HepG2 (cell line): Measurements from ENCODE around the gene COA3. TPM values are rescaled to one million over a fixed set of nuclear protein-coding genes. Genes with fewer than 3 reads are reported as not detected.

ENCODE experiments used
- IKZF4 ChIP-seq: sonication (generic); formaldehyde crosslinking; IDR thresholded peaks from 2 replicates; pipeline ENCODE4 v1.5.1; 2020; ENCODE audit warnings: borderline replicate concordance, mild to moderate bottlenecking, low read depth, missing genetic modification reagents; ENCODE audit errors: not compliant biosample characterization
- PRDM10 ChIP-seq: sonication (generic); formaldehyde crosslinking; IDR thresholded peaks from 2 replicates; pipeline ENCODE4 v1.4.0; 2020; ENCODE audit warnings: low read depth, missing genetic modification reagents
- SKIL ChIP-seq: sonication (generic); formaldehyde crosslinking; IDR thresholded peaks from 2 replicates; pipeline ENCODE4 v1.8.0; 2022; ENCODE audit warnings: missing genetic modification reagents, mild to moderate bottlenecking, moderate library complexity, borderline replicate concordance
- SP140L ChIP-seq: sonication (generic); formaldehyde crosslinking; IDR thresholded peaks from 2 replicates; pipeline ENCODE4 v1.4.0; 2020; ENCODE audit warnings: missing genetic modification reagents, borderline replicate concordance
- polyA plus RNA-seq, 8 experiments: library from polyadenylated mRNA; depleted of rRNA in 3 of 8; stranded (reverse) in 7 of 8; unstranded in 1 of 8; fragments of >200 nt; fragmentation: Illumina TruSeq in 4 of 8; extraction: Trizol in 4 of 8; gene quantifications; 2 replicates each; pipeline versions ENCODE4 v1.2.1 to v1.2.3, GENCODE V29; 2011 to 2016; ENCODE audit warnings: low read depth in 4 of 8, missing spikeins in 1 of 8, mixed read lengths in 1 of 8; ENCODE audit not compliant: insufficient read depth in 1 of 8
- total RNA-seq, 5 experiments: library from RNA; depleted of rRNA; stranded (reverse); fragments of >200 nt; fragmentation: Illumina TruSeq; extraction: Trizol; gene quantifications; 2 replicates each; pipeline ENCODE4 v1.2.3, GENCODE V29; 2016; ENCODE audit warnings: low read depth in 1 of 5

COA3 gene
- total and polyA plus RNA-seq, 2 of the 13 experiments (the other 11 are each of a cell fraction or from before 2014, with no cell fraction given): 133 to 202 TPM

- no peak for TF ChIP-seq SKIL (CRISPR knock-in tag)
- no peak for TF ChIP-seq IKZF4 (CRISPR knock-in tag)
- no peak for TF ChIP-seq SP140L (CRISPR knock-in tag)
- no peak for TF ChIP-seq PRDM10 (CRISPR knock-in tag)
These were observed 44.9 kb upstream of the COA3 start (continued) for GRCh38 chr17:42843358-42843934.
